NCI-H446 treated with DMSO at 0.1 percent for 48 hours (cell line): ENCODE data around the gene KRTAP10-2.
"Not testable (repeated sequence)": the region's sequence is repeated elsewhere in the genome, so short reads cannot be mapped to it uniquely, and the experiment has no call there.

Experiments
- DNase-seq: peaks from one replicate; lab custom pipeline; 2025; lab: John Stamatoyannopoulos, UW

KRTAP10-2 gene, protein sequence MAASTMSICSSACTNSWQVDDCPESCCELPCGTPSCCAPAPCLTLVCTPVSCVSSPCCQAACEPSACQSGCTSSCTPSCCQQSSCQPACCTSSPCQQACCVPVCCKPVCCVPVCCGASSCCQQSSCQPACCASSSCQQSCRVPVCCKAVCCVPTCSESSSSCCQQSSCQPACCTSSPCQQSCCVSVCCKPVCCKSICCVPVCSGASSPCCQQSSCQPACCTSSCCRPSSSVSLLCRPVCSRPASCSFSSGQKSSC

DNA sequence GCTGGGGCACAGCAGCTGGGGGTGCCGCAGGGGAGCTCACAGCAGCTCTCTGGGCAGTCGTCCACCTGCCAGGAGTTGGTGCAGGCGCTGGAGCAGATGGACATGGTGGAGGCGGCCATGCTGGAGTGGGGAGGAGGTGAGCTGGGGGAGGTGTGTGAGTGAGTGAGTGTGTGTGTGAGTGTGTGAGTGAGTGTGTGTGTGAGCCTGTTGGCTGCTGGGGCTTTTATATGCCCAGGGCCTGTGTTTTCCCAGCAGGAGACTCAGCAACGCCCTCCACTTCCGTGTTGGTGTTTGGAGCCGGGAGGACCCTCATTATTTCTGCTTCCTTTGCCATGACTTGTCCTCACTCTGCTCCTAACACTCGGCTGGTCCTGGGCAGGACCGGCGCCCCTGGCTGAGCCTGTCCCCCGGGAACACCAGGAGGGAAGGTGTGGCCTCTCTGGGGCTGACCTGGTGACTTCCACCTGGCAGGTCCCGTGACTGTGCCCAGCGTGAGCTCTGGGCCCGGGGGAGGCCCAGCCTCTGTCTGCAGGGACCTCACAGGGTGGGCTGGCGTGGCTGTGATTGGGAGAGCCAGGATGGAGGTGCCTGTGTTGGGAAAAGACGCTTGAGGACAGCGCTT lies at the start of gene KRTAP10-2:
Gene KRTAP10-2 (minus strand): TSS at position 166 of the 622 bp plus-strand sequence. CDS start 47 bp downstream, at position 119.
- no peak for DNase-seq

DNA sequence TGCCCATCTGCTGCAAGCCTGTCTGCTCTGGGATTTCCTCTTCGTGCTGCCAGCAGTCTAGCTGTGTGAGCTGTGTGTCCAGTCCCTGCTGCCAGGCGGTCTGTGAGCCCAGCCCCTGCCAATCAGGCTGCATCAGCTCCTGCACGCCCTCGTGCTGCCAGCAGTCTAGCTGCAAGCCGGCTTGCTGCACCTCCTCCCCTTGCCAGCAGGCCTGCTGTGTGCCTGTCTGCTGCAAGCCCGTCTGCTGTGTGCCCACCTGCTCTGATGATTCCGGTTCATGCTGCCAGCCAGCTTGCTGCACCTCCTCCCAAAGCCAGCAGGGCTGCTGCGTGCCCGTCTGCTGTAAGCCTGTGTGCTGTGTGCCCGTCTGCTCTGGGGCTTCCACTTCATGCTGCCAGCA lies 49.8 kb upstream of the KRTAP10-2 start:
- DNase-seq = not testable (repeated sequence)

DNA sequence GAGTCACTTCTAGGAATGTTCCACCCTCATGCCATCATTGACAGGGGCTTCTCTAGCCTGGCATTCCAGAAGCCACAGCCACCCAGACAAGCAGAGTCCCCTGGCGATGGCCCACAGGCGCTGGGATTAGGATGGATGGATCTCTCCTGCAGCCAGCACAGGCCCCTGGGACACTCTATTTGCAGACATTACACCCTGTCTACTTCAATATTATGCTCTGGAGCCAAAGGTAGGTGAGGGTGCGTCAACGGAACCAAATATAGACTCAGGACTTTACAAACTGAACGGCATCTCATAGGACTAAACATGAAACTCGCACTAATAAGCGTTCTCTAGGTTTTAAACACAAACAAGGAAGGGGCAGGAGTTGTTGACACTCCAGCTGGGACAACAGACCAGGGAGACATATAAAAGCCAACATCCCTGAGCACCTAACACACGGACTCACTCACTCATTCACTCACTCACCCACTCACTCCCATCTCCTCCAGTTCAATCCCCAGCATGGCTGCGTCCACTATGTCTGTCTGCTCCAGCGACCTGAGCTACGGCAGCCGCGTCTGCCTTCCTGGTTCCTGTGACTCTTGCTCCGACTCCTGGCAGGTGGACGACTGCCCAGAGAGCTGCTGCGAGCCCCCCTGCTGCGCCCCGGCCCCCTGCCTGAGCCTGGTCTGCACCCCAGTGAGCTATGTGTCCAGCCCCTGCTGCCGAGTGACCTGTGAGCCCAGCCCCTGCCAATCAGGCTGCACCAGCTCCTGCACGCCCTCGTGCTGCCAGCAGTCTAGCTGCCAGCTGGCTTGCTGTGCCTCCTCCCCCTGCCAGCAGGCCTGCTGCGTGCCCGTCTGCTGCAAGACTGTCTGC lies 49.0 kb upstream of the KRTAP10-2 start, which contains the start of gene KRTAP10-7:
Gene KRTAP10-7 (plus strand): TSS at position 480 of the 861 bp plus-strand sequence. CDS start 25 bp downstream, at position 505.
- not testable (repeated sequence) for DNase-seq

DNA sequence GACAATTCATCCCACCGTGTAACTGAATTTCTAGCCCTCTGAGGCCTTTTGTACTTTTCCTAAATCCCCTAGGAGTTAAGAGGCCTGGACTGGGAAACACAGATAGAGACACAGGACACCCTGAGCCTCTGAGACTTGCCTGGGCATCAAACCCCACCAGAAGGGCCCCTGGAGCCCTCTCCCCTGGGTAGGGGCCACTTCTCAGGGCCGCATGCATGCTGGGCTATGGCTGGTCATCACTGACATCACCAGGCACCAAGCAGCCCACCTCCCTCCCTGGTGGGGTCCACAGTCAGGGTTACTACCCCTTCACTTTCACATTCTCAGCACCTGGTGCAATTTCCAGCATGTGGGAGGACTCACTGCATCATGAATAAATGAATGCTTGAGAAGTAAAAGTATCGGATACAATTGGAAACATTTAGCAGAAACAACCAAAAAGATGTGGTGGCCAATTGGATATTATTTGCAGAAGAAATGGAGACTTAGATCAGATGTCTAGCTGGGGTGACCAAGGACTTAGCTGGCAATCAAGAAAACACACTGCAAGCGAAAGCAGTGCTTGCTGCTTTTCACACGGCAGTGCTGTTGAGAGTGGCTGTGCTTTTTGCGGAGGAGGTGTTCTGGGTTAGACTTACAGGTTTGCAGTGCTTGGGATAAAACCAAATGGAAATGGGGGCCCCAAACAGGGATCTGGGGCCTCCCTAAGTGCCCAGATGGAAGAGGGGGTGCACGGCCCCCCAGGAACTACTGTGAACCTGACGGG lies 48.1 kb upstream of the KRTAP10-2 start:
- no peak for DNase-seq

DNA sequence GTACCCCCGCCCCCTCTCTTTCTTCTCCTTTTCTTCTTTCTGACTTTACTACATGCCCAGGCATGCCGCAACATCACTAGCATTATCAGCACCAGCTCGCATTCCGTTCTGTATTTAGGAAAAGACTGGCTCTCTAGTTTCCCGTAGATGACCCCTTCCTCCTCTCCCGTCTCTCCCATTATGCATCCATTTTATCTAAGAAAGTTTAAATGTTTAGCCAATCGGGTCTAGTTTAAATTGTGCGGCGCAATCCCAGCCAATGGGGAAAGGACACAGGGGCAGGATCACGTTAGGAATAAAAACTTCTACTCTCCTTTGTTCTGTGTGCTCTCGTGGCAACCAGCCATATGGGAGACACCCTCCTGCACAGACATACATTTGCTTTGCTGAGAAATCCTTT lies 46.8 kb upstream of the KRTAP10-2 start:
- no peak for DNase-seq

DNA sequence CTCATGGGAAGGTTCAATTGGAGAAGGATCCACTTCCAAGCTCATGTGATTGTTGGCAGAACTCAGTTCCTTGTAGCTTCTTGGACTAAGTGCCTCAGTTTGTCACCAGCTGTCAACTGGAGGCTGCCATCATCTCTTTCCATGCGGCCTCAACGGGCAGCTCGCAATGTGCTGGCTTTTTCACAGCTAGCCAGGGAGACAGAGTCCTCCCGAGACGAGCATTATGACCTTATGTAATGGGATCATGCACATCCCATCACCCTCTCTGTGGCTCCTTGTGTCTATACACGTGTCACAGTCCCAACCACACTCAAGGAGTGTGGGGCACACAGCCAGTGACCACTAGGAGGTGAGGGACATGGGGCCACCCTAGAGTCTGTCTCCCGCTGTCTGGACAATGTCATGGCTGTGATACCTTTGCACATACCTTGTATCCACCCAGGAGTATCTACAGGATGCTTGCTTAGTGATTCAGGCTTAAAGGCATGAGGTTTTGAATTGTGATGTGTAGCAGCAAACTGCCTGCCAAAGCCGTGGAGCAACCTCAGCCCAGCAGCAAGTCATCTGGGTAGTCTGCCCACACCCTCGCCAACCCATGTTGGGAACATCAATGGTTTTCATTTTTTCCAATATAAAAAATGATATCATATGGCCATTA lies 44.9 kb upstream of the KRTAP10-2 start:
- no peak for DNase-seq

DNA sequence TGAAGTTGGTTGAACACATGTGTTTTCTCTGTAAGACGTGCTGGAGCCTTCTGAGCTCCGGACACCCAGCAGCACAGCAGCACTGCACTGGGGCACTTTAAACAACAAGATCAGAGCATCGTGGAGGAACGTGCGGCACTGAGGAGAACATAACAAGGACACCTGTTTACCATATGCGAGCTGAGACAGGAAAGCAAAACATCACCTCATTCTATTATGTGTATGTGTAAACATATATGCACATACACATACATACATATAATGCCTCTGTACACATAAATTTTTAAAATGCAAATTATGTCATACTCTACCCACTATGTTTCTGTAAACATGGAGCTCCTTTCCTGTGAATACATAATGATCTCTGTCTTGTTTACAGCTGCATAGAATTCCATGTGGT lies 44.2 kb upstream of the KRTAP10-2 start:
- no peak for DNase-seq

DNA sequence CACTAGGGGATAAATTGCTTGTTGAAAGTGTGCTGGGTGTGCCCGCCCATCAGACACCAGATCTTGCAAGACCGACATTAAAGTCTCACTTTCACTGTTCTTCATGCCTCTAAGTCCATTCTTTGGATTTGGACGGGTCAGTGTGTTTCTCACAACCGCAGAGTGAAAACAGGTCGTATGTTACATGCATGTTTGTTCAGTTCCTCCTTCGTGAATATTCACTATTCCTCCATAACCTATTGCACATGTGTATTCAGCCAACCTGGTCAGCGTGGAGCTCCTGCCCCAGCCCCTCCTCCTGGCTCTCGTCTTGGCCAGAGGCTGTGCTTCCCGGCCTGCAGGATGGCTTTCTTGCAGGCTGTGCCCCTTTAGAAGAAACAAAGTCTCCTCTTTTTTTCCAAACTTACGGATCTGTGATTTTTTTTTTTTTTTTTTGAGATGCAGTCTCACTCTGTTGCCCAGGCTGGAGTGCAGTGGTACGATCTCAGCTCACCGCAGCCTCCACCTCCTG lies 43.2 kb upstream of the KRTAP10-2 start:
- no peak for DNase-seq

DNA sequence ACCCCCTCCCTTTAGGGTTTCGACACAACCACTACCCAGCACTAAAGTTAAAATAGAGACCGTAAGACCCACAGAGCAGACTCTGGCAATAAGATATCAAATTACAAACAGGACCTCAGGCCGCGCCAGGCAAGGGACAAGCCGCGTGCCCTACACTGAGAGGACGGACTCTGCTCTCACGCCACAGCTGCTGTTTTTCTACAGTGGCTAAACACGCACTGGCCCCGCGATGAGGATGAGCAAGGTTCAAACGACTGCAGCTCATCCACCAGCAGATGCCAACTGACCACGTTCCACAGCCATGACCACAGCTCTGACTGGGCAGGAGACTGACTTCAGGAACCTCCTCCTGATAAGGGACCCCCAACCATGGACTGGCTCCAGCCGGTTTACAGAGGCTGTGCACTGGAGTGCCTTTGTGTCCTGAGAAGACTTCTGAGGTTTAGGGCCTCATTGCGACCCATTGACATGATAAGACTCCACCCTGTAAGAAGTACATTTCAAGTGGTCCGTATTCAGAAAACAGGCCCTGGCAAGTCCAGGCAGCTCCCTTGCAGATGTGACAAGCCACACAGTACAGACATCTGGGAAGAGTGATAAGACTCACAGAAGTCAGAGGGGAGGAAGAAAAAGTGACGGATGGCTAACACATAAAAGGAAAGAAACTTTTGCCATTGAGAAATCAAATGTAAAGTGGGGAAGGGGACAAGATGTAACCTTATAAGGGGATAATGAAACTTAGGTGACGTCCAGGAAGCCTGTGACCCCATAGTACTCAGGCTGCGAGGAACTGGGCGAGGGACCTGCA lies 42.5 kb upstream of the KRTAP10-2 start:
- DNase-seq = no peak

DNA sequence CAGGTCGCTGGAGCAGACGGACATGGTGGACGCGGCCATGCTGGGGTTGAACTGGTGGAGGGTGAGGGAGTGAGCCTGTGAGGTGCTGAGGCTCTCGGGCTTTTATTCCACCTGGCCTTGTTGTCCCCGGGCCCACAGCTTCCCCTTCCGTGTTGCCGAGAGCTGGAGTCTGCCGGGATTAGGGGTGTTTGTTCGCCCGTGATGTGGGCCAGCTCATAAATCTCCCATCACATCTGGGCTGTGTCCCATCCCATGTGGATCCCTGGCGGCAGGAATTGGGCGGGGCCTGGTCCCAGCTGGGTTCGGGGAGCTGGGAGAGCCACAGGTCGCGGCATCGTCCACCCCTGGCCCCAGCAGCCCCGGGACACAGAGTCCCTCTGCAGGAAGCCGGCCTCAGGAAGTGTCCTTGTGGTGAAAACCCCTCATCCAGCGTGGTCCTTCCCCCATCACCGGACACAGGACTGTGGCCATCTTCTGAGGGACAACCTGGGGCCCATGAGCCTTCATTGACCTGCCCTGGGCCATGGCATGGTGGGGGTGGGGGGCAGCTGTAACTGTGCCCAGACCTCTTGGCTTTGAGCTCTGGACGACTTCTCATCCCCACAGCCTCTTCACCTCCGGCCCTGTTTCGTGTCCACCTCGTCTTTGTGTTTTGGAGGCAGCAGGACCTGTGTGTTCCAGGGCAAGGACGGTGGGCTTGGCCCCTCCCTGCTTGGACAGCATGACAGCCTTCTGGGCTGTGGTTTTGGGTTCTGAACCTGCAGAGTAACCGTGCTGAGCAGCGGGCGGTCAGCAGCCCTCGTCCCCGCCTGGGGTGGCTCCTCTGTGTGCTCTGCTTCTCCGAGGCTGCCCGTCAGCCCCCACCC lies 41.4 kb upstream of the KRTAP10-2 start, which contains the start of gene KRTAP10-6:
Gene KRTAP10-6 (minus strand): TSS at position 60 of the 866 bp plus-strand sequence. CDS start 21 bp downstream, at position 39.
- DNase-seq = no peak

DNA sequence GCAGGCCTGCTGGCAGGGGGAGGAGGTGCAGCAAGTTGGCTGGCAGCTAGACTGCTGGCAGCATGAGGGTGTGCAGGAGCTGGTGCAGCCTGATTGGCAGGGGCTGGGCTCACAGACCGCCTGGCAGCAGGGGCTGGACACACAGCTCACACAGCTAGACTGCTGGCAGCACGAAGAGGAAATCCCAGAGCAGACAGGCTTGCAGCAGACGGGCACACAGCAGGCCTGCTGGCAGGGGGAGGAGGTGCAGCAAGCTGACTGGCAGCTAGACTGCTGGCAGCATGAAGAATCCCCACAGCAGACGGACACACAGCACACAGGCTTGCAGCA lies 40.5 kb upstream of the KRTAP10-2 start:
- DNase-seq = not testable (repeated sequence)

DNA sequence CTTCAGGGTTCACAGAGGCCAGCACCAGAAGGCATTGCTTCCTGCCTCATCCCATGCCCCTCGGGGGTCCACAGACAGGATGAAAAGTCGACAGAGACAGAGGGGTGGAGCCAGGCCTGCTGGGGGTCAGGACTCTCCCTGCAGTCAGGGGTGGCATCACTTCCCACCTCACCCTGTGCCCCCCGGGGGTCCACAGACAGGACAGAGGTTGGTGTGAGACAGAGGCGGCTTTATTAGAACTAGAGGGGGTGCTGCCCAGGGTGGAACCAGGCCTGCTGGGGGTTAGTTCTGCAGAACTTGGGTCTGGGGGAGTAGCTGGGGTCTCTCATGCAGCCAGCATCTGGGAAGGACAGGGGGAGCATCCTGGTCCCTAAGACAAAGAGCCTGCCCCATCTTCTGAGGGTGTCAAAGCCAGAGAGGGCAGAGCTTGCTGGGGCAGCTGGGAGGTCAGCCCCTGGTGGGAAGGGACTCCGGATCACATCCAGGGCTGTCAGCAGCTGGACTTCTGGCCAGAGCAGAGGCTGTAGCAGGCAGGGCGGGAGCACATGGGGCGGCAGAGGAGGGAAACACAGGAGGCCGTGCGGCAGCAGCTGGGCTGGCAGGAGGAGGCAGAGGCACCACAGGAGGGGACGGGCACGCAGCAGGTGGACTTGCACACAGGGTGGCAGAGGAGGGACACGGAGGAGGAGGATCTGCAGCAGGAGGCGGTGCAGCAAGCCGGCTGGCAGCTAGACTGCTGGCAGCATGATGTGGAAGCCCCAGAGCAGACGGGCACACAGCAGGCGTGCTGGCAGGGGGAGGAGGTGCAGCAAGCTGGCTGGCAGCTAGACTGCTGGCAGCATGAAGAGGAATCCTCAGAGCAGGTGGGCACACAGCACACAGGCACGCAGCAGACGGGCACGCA lies 39.8 kb upstream of the KRTAP10-2 start:
- DNase-seq = not testable (repeated sequence)

DNA sequence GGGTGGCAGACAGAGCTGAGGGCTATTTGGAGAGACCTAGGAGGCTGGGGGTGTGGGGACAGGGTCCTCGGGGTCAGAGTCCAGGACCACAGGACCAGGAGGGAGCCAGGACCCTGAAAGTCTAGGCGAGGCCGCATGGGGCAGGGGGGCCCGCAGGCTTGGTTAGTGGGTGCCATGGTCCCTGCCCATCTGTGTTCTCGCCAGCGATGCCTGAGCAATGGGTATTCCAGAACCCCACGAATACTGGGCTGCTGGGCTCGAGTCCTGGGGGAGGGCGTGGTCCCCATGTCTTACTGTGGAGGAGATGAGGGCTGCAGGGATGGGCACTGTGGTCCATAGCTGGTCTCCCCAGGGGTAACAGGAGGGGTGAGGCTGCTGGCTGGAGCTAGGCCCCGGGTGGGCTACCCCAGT lies 39.0 kb upstream of the KRTAP10-2 start:
- no peak for DNase-seq

DNA sequence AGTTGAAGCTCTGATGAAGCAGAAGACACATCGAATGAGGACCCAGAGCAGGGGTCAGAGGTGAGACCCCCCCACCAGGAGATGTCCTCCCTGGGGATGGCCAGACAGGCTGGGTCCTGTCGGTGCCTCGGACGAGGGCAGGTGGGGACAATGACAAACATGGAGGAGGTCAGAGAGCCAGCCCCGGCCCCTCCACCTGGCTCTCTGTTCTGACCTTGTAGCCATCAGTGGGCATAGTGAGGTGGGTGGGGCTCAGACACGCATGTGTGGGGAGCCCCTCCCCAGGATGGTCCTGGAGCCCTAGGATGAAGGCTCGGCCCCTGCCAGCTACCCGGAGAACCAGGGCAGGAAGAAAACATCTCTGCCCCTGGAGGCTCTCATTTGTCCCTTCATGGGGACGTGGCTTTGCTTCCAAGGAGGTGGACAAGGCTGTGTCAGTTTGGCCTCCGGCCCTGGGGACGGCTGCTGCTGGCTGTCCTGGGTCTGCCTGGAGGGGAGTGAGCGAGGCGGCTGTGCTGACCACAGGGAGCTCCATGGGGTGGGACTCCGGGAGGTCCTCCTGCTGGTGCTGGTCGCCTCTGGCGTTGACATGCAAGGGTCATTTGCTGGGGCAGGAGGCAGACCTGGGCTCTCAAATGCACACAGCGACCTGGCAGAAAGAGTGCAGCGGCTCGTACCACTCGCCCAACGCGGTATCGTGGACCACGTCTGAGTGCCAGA lies 38.4 kb upstream of the KRTAP10-2 start:
- DNase-seq = no peak

DNA sequence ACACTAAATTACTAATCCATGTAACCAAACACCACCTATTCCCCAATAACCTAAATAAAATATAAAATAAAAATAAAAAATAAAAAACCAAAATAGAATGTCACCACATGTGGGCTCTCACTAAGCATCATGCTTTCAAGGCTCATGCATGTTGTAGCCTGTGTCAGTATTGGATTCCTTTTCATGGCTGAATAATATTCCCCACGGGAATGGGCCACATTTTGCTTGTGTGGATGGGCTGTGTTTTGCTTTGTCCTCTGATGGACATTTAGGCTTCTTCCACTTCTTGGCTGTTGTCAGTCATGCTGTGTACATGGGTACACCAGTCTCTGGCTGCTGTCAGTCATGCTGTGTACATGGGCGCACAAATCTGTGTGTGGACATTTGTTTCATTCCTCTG lies 37.8 kb upstream of the KRTAP10-2 start:
- no peak for DNase-seq

DNA sequence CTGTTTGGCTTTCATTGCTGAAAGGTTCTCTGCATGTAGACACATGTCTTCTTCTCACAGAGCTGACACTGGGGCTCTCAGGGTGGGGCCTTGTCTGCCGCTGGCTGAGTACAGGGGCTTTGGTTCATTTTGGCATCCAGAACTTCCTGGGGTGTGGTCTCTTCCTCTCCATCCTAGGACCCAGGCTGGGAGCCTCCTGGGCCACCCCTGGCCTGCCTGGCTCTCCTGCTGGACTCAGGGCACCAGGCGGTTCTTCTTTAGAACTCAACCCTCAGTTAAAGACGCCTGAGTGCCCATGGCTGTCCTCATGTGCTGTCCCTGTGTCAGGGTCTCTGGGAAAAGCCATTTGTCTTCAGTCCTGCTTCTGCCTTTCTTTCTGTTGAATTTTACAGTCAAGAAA lies 34.6 kb upstream of the KRTAP10-2 start:
- no peak for DNase-seq

DNA sequence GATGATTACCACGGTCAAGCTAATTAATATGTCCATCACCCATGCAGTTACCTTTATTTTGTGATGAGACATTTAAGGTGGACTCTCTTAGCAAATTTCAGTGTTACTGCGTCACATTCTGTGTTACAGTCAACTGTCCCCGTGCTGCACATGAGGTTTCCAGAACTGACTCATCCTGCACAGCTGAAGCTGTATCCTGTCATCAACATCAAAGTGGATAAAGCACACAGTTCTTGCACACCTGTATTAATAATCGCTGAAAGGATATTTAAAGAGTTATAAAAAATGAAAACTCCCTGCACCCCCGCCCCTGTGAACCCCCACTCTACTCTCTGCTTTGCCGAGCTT lies 32.5 kb upstream of the KRTAP10-2 start:
- DNase-seq = no peak
